GM21619 (cell line): ENCODE measurements around the gene PRM2.
A peak's percentile ranks its signal among the peaks of the same experiment; 100 is the strongest.

ENCODE experiments used
- ATAC-seq: cut with Tn5 transposase; IDR thresholded peaks from one replicate; pipeline ENCODE4 v1.9.1; 2021; ENCODE audit not compliant: unreplicated experiment

The PRM2 gene

DNA sequence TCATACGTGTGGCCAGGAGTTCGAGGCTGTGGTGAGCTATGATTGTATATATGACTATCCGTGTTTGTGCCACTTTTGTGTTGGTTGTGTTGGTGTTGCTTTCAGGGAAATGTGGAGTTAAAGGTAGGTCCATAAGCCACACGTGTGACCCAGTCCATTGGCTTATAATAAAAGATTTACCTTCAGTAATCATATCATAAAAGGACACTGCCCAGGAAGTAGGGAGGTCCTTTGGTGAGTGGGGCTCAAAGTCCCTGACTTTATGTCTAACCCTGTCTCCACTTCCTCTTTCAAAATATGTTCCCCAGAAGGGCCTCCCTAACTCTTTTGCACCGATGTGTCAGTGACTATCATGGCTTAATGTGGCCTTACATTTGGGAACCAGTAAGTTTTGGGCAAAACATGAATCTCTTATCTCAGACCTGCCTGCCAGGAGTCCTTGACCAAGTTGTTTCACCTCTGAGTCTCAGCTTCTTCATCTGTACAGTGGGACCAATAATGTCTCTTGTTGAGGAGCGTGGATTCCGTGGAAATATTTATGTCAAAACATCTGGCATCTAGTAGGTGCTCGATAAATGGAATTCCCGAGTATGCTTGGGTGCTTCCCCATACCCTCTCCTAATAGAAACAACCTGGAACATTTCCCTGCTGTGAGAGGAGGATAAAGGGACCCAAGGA, 12.0 kb downstream of the PRM2 start:
- ATAC-seq, result no peak

DNA sequence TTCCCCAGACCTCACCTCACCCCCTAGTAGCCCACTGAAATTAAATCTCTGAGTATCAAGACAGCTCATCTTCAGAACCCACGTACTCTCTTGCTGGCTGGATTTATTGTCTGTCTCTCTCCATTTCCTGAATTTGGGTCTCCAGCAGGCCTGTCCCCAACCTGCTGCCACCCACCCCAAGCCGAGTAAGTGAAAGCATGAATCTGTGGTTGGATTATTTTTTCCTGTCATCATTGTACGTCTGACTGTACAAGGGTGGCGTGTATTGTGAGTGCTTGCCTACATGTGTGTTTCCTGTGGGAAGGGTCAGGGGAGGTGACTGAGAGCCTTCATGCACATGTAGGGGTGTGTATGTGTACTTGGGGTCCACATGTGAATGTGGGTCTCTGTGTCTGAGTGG, 12.5 kb downstream of the PRM2 start:
- no peak for ATAC-seq

DNA sequence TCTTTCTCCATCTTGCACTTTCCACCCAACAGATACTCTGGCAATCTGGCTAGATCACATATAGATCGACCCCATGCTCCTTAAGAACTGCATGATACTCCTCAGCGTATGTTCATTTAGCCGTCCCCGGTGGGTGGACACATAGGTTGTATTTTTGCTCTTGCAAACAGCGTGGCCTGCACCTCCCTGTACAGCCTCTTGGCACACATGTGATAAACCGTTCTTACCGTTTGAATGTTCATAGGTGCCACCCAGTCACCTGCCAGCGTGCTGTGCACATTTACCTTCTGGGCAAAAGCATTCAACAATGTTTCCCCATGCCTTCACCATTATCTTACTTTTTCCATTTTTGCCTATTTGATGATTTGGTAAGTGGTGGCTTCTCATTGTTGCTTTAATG, 13.4 kb downstream of the PRM2 start:
- no peak for ATAC-seq

DNA sequence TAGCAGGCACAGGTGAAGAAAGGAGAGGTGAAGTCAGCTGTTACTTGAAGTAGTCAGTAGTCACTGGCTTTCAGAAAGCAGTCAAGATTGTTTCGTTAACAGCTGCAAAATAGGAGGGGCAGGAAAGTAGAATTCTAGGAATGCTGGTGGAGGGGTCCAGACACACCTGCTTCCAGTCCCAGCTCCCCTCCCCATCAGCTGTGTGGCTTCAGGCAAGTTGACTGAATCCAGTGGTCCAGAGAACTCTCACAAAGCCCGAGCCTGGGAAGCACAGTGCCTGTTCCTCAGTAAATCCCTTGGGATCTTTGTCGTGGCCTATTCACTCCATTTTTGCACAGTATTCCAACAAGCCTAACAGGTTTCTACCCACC, 15.7 kb downstream of the PRM2 start:
- ATAC-seq, result no peak

DNA sequence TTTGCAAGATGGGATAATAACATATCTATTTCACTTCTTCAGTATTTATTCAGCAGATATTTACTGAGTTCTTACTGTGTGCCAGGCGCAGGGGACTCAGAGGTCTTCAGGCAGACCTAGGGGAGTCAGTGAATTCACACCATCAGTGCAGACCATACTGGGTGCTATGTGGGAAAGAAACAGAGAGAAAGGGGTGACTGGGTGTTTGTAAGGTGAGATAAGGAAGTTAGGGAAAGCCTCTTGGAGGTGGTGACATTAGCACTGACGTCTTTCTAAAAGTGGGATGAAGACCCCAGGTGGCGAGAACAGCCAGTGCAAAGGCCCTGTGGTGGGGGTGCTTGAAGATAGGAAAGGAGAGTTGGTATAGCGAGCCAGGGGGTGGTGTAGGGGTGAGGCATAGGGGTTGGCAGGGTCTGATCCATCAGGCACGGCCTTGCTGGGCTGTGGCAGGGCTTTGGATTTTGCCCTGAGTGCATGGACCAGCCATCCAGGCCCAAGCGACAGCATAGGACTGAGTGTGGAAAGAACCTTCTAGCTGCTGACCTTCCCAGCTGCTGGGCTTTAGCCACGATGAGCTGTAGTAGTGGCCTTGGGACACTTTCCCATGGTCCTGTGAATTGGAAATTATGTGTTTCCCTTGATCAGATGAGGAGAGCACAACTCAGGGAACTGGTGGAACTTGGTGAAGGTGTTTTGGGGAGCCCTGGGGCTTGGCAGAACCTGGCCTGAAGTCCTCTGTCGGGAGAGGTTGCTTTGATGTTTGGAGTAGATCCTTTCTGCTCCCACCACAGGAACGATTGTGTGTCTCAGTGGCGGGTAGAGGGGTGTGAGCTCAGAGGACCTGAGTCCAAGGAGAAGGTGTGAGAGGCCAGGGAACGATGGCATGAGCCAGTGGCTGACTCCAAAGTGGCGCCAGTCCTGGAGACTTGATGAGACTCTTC, 16.4 kb downstream of the PRM2 start:
- no peak for ATAC-seq

DNA sequence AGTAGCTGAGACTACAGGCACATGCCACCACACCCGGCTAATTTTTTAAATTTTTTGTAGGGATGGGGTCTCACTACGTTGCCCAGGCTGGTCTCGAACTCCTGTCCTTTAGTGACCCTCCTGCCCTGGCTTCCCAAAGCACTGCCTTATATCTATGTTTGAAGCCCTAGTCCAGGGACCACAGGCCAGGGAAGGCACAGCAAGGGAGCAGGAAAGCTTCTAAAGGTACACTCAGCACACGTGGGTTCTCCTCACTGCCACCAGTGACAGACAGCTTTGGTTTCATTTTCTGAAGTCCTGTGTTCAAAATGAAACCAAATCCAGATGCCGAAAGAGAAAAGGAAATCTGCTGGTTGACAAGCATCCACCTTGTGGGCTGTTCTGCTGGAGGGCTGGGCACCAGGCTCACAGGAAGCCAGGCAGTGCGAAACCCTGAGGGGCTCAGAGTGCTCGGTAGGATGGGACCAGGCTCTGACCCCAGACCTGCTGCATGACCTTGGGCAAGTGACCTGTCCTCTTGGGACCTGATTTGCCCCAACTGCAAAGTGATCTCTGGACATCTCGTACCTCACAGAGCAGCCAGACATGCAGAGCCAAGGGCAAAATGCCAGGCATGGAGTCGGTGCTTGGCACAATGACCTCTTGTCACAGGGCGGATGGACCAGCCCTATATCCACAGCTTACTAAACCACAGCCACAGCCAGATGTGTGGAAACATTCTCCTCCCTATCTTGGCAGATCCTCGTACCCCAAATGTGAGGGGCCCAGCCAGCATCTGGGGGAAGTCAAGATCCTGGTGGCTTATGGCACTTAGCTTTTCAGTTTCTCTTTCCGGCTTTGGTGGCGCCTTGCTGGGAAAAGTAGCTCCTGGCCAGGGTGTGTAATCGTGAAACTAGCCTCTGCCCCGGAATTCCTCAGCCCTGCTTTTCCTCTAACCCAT, 17.5 kb downstream of the PRM2 start:
- ATAC-seq, result no peak

DNA sequence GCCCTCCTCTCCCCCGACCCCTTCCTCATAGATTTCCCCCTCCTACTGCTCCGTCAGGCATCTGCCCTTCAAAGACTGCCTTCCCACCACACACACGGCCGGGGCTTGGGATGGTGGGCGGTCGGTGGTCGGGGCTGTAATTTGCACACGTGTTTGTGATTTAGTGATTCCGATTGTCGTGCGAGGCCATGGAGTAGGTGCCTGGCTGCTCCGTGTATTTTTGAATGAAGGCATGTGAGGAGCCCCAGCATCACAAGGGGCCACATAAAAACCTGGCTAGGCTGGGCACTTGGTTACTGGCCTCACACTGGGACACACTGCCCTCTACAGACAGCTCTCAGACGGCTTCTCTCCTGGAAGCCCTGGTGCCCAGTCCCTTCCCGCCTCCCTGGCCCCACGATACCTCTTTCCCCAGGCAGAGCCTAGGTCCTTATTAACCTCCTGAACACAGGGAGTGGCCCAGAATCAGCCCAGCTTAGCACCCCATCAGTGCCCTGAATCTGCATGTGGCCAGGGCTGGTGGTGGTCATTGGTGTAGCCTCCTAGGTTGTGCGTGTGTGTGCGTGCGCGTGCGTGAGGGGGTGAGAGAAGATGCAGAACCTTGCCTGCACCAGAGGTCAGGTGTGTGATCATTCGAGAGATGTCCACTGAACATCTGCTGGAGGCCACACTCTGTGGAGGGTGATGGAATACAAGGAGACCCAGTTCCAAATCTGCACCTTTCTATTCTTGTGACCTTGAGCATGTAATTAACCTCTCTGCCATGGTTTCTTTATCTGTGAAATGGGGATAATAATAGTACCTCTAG, 18.9 kb downstream of the PRM2 start:
- ATAC-seq, result no peak

DNA sequence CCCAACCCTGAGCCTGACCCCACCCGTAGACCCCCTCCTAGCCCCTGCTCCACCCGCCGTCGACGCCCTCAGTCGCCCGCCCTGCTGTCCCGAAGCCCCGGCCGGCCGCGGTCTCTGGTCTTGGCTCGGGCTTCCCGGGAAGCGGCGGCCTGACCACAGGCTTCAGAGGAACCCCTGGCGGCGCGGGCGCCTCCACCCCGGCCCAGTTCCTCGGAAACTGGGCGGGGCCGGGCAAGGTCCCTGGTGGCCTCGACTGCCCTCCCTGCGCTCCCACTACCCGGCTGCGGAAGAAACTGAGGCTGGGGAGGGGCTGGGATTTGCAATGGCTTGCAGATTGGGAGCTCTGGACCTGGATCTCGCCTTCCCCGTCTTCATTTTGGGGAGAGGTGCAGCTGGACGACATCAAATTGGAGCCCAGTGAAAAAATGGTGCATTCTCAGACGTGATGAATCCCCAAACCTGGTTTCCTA, 19.6 kb downstream of the PRM2 start:
- ATAC-seq, result no peak

DNA sequence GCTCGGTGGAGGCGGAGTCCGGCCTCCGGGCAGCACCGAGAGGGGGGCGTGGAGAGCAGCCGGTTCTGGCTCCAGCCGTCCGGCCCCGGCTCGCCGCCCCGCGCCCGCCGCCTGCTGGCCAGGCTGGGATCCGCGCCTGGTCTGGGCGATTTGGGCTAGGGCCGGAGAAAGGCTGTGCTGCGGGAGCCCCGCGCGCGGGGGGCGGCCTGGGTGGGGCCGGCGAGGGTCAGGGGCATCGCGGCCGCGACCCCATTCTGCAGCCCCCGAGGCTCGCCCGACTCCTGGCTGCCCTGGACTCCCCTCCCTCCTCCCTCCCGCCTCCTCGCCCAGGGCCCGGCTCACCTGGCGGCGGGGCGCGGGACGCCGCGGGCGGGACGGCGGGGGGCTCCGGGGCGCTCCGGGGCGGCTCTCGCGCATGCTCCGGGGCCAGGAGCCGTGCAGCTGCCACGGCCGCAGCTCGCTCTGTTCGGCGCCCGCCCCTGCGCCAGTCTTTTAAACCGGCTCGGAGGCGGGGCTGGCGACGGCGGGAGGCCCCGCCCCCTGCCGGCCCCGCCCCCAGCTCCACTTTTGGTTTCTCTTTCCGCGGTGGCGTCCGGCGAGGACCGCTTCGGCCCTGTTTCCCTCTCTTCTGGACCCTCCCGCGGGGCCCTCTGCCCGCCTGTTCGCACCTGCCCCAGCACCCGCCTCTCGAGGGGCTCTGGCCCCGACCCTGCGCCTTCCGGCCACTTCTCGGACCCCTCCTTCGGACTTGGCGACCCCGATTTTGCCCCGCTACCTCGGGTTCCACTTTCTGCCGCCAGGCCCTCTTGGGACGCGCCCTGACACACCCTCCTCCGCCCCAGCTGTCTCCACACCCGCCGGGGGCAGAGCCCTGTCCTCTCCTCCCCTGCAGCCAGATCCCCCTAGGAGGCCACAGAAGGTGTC, 20.3 kb downstream of the PRM2 start, which contains the start of gene SOCS1:
TSS of gene SOCS1 (minus strand) at position 468 of the 924 bp plus-strand sequence. CDS start 726 bp downstream, outside the sequence.
- peak; percentile 40 for ATAC-seq

DNA sequence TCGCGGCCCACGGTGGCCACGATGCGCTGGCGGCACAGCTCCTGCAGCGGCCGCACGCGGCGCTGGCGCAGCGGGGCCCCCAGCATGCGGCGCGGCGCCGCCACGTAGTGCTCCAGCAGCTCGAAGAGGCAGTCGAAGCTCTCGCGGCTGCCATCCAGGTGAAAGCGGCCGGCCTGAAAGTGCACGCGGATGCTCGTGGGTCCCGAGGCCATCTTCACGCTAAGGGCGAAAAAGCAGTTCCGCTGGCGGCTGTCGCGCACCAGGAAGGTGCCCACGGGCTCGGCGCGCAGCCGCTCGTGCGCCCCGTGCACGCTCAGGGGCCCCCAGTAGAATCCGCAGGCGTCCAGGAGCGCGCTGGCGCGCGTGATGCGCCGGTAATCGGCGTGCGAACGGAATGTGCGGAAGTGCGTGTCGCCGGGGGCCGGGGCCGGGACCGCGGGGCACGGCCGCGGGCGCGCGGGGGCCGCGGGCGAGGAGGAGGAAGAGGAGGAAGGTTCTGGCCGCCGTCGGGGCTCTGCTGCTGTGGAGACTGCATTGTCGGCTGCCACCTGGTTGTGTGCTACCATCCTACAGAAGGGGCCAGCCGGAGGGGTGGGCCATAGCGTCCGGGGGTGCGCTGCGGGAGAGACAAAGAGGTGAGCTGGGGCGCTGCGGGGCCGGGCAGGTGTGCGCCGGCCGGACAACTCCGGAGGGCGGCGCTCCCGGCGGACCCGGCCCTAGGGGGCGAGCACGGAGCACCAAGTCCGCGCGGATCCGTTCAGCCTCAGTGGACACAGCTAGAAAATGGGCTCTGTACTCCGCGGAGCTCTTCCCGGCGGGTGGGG, 21.2 kb downstream of the PRM2 start:
- peak; percentile 4 for ATAC-seq

DNA sequence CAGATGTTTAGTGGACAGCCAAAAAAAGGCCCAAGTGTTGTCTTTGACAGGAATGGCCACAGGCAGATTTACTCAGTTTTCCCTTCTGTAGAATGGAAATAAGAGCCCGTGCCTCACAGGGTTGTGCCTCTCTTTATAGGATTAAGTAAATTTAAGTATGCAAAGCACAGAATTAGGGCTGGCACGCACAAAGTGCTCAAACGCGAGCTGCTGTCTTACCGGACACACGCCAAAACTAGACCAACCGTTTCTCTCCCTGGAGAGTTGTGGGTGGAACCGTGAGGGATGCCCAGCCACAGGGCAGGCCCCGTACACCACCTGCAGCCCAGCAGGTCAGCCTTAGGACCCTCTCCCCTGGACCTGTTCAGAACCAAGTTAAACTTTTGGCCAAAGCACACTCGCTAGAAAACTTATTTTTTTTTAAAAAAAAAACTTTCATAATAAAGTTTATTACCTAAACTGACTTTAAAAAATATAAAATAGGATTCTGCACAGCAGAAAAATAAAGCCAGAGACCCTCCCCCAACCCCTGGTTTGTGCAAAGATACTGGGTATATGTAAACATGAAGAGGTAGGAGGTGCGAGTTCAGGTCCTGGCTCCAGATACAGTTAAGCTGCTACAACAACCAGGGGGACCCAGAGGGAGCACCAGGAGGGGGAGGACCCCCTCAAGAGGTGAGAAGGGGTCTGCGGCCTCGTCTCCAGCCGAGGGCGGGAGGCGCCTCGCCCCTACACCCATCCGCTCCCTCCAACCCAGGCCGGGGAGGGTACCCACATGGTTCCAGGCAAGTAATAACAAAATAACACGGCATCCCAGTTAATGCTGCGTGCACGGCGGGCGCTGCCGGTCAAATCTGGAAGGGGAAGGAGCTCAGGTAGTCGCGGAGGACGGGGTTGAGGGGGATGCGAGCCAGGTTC, 22.0 kb downstream of the PRM2 start:
- no peak for ATAC-seq

DNA sequence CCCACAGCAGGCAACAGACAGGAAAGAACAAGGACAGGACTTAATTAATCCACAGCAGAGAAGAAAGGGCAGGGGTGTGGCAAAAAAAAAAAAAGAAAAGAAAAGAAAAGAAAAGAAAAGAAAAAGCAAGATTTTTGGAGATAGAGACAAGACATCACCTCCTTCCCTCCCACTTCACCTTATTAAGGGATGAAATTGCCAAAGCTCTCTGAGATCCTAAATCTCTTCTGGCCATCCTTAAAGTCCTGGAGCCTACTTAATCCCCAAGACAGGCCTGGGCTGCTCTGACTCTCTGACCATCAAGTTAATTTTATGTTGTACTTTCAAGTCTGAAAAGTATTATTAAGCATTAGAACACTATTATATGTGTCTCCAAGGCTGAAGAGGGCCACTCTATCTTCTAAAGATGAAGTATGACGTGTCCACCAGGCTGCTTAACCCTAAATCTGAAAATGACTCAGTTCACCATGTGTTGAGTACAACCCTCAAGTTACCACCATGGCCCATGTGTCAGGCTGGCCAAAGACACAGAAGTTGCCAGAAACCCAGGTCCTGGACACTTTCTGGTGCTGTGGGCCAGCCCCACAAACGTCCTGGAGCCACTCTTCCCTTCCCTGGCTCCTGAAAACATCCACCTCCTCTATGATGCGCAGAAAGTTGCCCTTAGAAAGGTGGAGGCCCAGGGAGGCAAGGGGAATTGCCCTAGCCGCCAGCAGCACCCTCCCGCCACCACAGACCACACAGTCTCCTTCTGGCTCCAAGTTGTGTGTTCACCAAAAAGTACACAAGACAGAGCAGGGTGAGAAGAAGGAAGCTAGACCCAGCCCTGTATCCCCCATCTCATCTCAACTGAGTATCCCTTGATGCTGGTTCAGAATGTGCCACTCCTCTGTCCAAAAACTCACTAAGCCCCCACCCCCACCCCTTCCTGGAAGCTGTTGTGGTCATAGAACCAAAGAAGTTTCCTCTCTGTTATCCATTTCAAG, 23.0 kb downstream of the PRM2 start:
- ATAC-seq, result no peak

DNA sequence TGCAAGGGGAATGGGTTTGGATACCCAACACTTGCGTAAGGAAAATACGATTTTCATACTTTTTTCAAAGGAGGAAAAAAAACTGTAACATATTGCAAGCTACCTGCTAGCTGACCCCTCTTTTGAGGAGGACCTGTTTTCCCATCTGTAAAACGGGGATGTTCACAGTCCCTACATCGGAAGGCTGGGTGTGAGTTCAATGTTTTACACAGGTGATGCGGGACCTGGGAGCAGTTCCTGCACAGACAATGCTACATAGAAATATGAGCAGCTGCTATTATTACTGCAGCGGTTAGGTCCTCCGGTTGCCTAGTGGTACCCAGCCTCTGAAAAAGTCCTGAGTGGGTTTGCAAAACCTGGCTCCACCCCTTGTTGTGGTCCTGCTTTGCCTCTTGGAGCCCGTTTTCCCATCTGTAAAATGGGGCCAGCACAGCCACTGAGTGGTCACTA, 23.8 kb downstream of the PRM2 start:
- no peak for ATAC-seq

DNA sequence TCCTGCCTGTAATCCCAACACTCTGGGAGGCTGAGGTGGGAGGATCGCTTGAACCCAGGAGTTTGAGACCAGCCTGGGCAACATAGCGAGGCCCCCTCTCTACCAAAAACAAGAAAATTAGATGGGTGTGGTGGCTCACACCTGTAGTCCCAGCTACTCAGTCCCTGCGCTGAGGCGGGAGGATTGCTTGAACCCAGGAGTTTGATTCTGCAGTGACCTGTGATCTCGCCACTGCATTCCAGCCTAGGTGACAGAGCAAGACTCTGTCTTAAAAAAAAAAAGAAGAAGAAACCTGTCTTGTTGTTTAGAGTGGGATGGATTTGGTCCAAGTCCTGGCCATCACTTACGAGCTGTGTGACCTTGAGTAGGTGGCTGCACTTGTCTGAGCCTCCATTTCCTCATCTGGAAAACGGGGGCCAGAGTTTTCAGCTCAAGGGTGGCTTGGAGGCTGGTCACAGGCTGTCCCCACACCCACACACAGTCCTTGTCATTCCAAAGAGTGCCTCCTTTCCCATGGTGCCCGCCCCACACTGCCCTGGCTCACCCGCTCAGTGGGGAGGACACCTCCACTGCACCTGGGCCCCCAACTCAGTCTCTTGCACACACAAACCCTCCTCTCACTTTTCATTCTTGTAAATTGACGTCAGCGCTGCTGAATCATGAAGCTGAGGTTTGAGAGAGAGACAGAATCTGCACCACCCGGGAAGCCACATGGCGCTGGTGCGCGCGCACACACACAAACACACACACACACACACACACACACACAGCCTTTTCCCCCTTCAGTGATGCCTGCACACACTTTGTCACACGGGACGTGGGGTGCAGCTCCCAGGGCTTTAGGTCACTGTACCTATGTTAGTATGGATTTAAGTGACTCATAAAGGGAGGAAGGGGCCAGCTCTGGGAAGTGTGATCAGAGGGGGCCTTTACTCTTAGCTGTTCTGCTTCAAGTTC, 24.5 kb downstream of the PRM2 start:
- ATAC-seq, result no peak
